ENCODE measurements around the gene DSCAML1. TPM values are rescaled to one million over a fixed set of nuclear protein-coding genes. Genes with fewer than 3 reads are reported as not detected.

Gene DSCAML1
- total RNA-seq, 1 experiment from 2014 or later, result not detected

DNA sequence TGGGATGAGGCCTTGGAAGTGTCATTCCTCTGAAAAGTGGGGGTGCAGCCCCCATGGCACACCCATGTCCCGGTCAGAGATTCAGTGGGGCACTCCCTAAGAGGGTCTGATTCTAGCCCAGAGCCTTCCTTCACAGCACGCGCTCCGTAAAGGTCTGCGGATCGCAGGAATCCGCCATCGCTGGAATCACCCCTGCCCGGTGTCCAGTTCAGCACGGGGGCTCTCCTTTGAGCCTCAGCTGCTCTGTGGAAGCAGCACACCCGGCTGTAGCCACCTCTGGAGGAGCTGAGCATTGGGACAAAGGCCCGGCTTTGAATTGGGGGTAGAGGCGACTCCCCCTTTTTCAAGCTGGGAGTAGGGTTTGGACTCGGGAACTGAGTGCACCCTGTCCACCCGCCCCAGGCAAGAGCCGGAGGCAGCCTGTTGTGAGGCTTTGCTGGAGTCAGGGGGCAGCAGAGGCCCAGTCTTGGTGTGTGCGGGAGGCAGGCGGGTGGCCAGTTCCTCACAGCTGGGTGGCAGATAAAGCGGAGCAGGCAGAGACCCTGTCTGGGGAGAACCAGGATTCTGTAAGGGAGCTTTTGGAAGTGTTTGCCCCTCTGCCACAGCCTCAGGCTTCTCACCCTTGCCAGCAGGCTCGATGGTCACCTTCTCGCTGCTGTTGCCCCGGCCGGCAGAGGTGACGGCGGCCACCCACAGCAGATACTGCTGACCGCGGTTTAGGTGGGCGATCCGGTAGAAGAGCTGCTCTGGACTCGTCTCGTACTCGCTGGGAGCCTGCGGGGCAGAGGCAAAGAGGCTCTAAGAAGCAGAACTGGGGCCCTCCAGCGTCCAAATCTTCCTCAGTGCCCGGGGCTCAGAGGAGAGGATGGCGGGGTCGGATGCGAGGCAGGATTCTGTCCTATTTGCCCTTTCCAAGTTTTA, 353.5 kb downstream of the DSCAML1 start:
- Histone ChIP-seq H3K9me3 (ENCODE audit: low read length) (no peaks in the 10 kb centered on the region), H4K20me1 (ENCODE audit: low read length) (no peaks in the 10 kb centered on the region), H3K9me2 (replicated peaks; ENCODE audit: low read length) (no peaks in the 10 kb centered on the region), H3K27ac (ENCODE audit: low read length) (no peak overlapping the region), H3K79me2 (ENCODE audit: low read length) (no peaks in the 10 kb centered on the region), H3K4me3 (ENCODE audit: low read length) (no peak overlapping the region), H3K36me3 (ENCODE audit: low read depth, low read length) (no peaks in the 10 kb centered on the region), H3K4me1 (ENCODE audit: insufficient read depth, low read length) (no peaks in the 10 kb centered on the region), H3F3A (ENCODE audit: low read length, unreplicated experiment) (no peaks in the 10 kb centered on the region), H3K9ac (ENCODE audit: low read length) (no peak overlapping the region), H2AFZ (ENCODE audit: low read length) (no peak overlapping the region), H3K27me3 (ENCODE audit: low read length) (peaks cover 82% of the 10 kb centered on the region), H3K4me2 (ENCODE audit: low read length) (no peak overlapping the region)
- ATAC-seq, result peak; percentile 85
- POLR2A ChIA-PET (ENCODE audit: unreplicated experiment), result no interaction called here
- BruUV-seq (replicated peaks), result no TSS peak
- CTCF ChIA-PET, result no interaction called here
- TF ChIP-seq EZH2 (IDR thresholded peaks at IDR 0.05; ENCODE audit: low read length, unreplicated experiment), result no peak
- TF ChIP-seq, protein P1, sequence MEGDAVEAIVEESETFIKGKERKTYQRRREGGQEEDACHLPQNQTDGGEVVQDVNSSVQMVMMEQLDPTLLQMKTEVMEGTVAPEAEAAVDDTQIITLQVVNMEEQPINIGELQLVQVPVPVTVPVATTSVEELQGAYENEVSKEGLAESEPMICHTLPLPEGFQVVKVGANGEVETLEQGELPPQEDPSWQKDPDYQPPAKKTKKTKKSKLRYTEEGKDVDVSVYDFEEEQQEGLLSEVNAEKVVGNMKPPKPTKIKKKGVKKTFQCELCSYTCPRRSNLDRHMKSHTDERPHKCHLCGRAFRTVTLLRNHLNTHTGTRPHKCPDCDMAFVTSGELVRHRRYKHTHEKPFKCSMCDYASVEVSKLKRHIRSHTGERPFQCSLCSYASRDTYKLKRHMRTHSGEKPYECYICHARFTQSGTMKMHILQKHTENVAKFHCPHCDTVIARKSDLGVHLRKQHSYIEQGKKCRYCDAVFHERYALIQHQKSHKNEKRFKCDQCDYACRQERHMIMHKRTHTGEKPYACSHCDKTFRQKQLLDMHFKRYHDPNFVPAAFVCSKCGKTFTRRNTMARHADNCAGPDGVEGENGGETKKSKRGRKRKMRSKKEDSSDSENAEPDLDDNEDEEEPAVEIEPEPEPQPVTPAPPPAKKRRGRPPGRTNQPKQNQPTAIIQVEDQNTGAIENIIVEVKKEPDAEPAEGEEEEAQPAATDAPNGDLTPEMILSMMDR (conservative IDR thresholded peaks at IDR 0.05; ENCODE audit: low read depth, low read length), result peak; percentile 66
- peak; percentile 55 for DNase-seq
- intact Hi-C loops (cut with micrococcal nuclease), result no loop called here

DNA sequence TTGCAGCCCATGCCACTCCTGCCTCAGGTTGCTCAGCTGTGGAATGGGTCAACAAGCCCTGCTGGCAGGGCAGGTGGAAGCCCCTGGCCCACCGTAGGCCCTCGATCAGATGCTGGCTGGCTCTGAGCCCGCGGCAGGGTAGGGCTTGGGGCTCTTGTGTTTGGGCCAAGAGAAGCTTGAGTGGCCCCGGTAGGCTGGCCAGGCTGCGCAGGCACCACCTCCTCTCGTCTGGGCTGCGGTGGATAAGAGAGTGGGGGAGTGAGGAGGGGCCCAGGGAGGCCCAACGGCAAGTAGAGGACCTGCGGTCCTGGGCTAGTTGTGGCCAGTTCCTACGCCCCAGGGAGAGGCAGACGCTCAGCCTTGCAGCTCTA, 354.2 kb downstream of the DSCAML1 start:
- Histone ChIP-seq H3F3A (ENCODE audit: low read length, unreplicated experiment) (no peaks in the 10 kb centered on the region), H3K9ac (ENCODE audit: low read length) (no peak overlapping the region), H4K20me1 (ENCODE audit: low read length) (no peaks in the 10 kb centered on the region), H3K79me2 (ENCODE audit: low read length) (no peaks in the 10 kb centered on the region), H3K27me3 (ENCODE audit: low read length) (peaks cover 80% of the 10 kb centered on the region), H3K27ac (ENCODE audit: low read length) (no peak overlapping the region), H2AFZ (ENCODE audit: low read length) (no peak overlapping the region), H3K4me1 (ENCODE audit: insufficient read depth, low read length) (no peaks in the 10 kb centered on the region), H3K4me3 (ENCODE audit: low read length) (no peak overlapping the region), H3K4me2 (ENCODE audit: low read length) (no peak overlapping the region), H3K9me2 (replicated peaks; ENCODE audit: low read length) (no peaks in the 10 kb centered on the region), H3K9me3 (ENCODE audit: low read length) (no peaks in the 10 kb centered on the region), H3K36me3 (ENCODE audit: low read depth, low read length) (no peaks in the 10 kb centered on the region)
- ChIA-PET CTCF (no interaction called here), POLR2A (ENCODE audit: unreplicated experiment) (no interaction called here)
- no TSS peak for BruUV-seq (replicated peaks)
- TF ChIP-seq EZH2phosphoT487 (IDR thresholded peaks at IDR 0.05; ENCODE audit: borderline replicate concordance, low read length), result no peak
- no peak for TF ChIP-seq EZH2 (IDR thresholded peaks at IDR 0.05; ENCODE audit: low read length, unreplicated experiment)
- TF ChIP-seq, protein P1 (conservative IDR thresholded peaks at IDR 0.05; ENCODE audit: low read depth, low read length), result no peak
- no peak for DNase-seq
- ATAC-seq, result no peak
- intact Hi-C loops (cut with micrococcal nuclease), result no loop called here
